Measurements from ENCODE around the gene PPFIA3.
A peak's percentile ranks its signal among the peaks of the same experiment; 100 is the strongest.

PPFIA3 gene

DNA sequence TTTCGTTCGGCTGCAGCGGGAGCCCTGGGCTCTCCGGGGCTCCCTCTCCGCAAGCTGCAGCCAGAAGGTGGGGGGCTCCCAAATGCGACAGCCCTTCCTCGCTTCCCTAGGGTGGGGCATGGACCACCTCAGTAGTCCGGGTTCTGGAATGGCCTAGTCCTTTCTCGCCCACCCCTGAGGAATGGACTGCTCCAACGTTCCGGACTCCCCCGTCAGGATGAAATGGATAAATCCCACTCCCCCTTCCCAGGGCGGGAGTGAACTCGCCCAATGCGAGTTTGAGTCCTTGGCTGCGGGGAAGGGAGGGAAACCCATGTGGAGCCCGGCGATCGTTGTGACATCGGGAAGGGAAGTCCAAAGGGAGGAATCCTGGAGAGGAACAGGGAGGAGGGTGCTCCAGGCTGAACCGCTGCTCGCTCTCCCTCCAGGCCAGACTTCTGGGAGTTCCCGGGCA lies 30.3 kb downstream of the PPFIA3 start:
- peak overlapping the region; percentile 79 for H3K27ac Mint-ChIP-seq
- peaks cover 5% of the 10 kb centered on the region for H3K9me3 Mint-ChIP-seq
- peak overlapping the region; percentile 77 for H3K4me3 Mint-ChIP-seq
- peaks cover 51% of the 10 kb centered on the region for H3K4me1 Mint-ChIP-seq
- H3K36me3 Mint-ChIP-seq = no peaks in the 10 kb centered on the region
- DNase-seq (ENCODE audit: low spot score in 2 of 2) (no peak), ATAC-seq (no peak)

DNA sequence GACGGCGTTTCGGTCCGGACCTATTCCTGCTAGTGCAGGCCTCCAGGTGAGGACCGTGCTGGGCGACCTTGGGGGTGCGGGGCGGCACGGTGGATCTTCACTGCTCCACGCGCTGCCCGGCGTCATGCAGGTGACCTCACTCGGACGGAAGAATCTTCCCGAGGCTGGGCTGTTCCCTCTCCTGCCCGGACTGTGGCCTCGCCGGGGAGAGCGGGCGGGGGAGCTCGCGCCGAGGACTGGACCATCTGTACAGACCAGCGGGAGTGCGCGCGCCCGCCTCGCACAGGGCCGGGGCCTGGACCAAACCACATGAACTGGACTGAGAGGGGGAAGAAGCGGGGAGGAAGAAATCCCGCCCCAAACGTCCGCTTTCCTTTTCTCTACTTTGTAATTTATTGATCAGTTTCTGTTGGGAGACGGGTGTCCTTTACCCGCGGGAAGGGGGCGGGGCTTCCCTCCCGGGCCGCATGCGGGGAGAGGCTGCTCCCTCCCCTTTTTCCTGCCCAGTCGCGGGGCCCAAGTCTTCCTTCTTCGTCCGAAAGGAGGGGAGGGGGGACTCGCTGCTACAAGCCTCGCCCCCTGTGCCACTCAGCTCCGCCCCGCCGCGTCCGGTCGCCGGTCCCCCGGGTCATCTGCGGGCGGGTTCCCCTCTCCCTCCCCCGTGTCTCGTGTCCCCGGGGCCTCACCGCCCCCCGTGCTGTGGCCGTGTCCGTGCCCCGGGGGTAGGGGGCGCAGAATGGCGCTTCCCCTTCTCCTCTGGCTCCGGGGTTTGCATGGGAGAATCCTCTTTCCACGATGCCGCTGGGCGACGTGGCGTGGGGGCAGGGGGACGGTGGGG lies 31.0 kb downstream of the PPFIA3 start:
- DNase-seq (ENCODE audit: low spot score in 2 of 2) (peak in 1 of 2 donors; percentile 73), ATAC-seq (peak; percentile 40)
- Mint-ChIP-seq H3K36me3 (no peaks in the 10 kb centered on the region), H3K4me3 (peak overlapping the region; percentile 77), H3K4me1 (peaks cover 50% of the 10 kb centered on the region), H3K9me3 (peaks cover 5% of the 10 kb centered on the region), H3K27ac (peak overlapping the region; percentile 79)

- Mint-ChIP-seq H3K9me3 (peaks cover 5% of the 10 kb centered on the region), H3K36me3 (no peaks in the 10 kb centered on the region), H3K27ac (no peak overlapping the region), H3K4me3 (peak overlapping the region; percentile 77), H3K4me1 (peaks cover 44% of the 10 kb centered on the region)
- DNase-seq (ENCODE audit: low spot score in 2 of 2) (no peak), ATAC-seq (no peak)
Observed at GRCh38 chr19:49150944-49151243, 31.6 kb downstream of the PPFIA3 start.

DNA sequence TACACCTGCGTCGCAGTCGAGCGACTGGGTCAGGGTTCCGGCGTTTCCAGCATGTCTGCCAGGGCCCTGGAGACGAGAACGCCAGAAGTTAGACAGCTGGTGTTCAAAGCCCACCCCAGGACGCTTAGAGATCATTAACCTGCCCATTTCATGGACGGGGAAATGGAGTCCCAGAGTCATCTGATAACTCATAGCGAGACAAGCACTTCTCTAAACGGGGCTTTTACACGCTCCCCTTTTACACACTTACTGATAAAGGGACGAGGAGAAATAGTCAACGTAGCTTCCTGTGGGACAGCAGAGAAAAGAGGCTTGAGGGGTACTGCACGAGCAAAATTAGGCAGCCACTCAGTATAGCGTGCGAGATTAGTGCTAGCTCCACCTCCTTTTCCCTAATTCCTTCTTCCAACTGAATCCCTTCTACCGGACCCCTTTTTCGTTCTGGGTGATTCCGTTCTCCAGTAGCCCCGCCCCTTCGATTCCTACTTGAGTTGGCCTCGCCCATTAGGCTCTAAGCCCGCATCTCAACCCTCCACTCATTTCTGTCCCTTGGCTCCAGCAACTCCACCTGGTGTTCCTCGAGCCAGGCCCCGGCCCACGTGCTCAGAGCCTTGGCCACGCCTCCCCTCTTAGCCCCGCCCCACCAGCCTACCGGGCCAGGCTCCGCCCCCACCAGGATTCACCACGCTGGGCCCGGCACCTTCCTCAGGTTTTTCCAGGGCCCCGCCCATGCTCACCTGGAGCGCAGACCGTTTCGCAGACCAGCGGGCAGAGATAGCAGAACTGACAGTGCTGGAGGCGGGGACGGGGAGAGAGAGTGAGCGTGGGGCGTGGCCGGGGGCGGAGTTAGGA lies 32.1 kb downstream of the PPFIA3 start:
- DNase-seq (ENCODE audit: low spot score in 2 of 2) (peak in 1 of 2 donors; percentile 60), ATAC-seq (peak; percentile 39)
- Mint-ChIP-seq H3K4me1 (peaks cover 38% of the 10 kb centered on the region), H3K9me3 (peaks cover 5% of the 10 kb centered on the region), H3K27ac (no peak overlapping the region), H3K36me3 (no peaks in the 10 kb centered on the region), H3K4me3 (peak overlapping the region; percentile 77)

DNA sequence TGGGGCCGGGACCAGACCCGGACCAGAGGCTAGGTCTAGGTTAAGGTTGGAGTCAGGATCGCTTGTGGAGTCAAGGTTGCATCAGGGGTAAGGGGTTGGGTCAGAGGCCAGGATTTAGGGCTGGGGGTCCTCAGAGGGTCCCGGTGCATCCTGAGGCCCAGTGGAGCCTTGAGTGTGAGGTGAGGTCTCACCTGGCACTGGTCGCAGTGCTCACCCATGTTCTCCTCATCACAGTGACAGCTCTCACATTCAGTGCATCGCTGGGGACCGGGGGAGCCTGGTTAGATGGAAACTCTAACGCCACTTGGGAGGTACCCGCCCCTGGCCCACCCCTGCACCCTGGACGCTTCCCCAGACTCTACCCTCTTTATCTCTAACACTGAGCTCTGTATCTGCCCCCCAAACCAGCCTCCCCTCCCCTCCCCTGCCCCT lies 32.8 kb downstream of the PPFIA3 start:
- peaks cover 5% of the 10 kb centered on the region for H3K9me3 Mint-ChIP-seq
- no peak overlapping the region for H3K27ac Mint-ChIP-seq
- H3K4me3 Mint-ChIP-seq = peak overlapping the region; percentile 77
- peaks cover 38% of the 10 kb centered on the region for H3K4me1 Mint-ChIP-seq
- H3K36me3 Mint-ChIP-seq = no peaks in the 10 kb centered on the region
- ATAC-seq (no peak), DNase-seq (ENCODE audit: low spot score in 2 of 2) (no peak)

GRCh38 chr19:49153167-49153809 lies 33.9 kb downstream of the PPFIA3 start:
- Mint-ChIP-seq H3K36me3 (no peaks in the 10 kb centered on the region), H3K9me3 (peaks cover 5% of the 10 kb centered on the region), H3K4me1 (peaks cover 40% of the 10 kb centered on the region), H3K27ac (no peak overlapping the region), H3K4me3 (no peak overlapping the region)
- DNase-seq (ENCODE audit: low spot score in 2 of 2) (no peak), ATAC-seq (no peak)

- H3K4me3 Mint-ChIP-seq = no peak overlapping the region
Observed at GRCh38 chr19:49154279-49154678, 34.9 kb downstream of the PPFIA3 start.

GRCh38 chr19:49155005-49155819 lies 35.9 kb downstream of the PPFIA3 start, which contains the start of gene HRC:
Gene HRC, minus strand, starts transcription at chr19:49155396. Its CDS starts 159 bp downstream, at chr19:49155237.
- Mint-ChIP-seq H3K4me3 (no peak within 1 kb of the TSS), H3K27ac (no peak within 1 kb of the TSS), H3K4me1 (peaks cover 26% of the 10 kb centered on the region), H3K9me3 (peaks cover 5% of the 10 kb centered on the region), H3K36me3 (no peaks in the 10 kb centered on the region)
- no peak for DNase-seq (ENCODE audit: low spot score in 2 of 2)
- no peak for ATAC-seq

More at GRCh38 chr19:49154279-49154678, 34.9 kb downstream of the PPFIA3 start:
- no peak for DNase-seq (ENCODE audit: low spot score in 2 of 2)
- H3K36me3 Mint-ChIP-seq = no peaks in the 10 kb centered on the region
- peaks cover 34% of the 10 kb centered on the region for H3K4me1 Mint-ChIP-seq
- no peak for ATAC-seq
- no peak overlapping the region for H3K27ac Mint-ChIP-seq
- peaks cover 5% of the 10 kb centered on the region for H3K9me3 Mint-ChIP-seq

GRCh38 chr19:49155820-49156346 lies 36.5 kb downstream of the PPFIA3 start:
- H3K4me3 Mint-ChIP-seq = no peak overlapping the region
- peaks cover 5% of the 10 kb centered on the region for H3K9me3 Mint-ChIP-seq
- H3K36me3 Mint-ChIP-seq = no peaks in the 10 kb centered on the region
- ATAC-seq = no peak
- H3K27ac Mint-ChIP-seq = no peak overlapping the region
- DNase-seq (ENCODE audit: low spot score in 2 of 2) = no peak
- H3K4me1 Mint-ChIP-seq = peaks cover 22% of the 10 kb centered on the region

DNA sequence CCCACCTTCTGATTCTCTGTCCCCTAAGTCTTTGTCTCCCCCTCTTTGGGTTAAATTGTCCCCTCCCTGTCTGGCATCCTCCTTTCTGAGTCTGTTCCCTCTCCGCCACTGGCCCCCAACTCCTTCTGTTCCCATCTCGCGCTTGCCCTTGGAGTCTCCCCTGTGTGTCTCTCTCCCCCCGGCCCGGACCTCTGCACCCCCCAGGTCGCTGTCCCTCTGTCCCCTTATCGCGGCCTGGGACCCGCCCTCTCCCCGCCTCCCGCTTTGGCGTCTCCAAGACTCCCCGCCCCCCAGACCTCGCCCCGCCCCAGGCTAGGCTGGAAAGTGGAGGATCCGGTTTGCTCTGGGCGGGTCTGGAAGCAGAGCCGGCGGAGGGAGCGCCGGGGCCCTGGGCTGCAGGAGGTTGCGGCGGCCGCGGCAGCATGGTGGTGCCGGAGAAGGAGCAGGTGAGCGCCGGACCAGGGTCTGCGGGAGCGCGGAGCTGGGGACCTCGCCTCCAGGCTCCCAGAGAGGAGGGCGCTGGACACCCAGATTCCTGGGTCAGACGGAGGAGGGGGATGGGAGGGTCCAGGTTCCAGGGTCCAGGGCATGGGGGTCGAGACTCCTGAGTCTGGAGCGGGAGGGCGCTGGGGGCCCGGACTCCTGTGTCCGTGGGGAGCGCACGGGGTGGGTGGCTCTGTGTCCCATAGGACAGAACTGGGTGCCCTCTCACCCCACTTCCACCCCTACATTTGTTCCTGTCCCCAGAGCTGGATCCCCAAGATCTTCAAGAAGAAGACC lies 38.3 kb downstream of the PPFIA3 start, which contains the start of gene TRPM4:
TSS of gene TRPM4 (plus strand) at position 348 of the 780 bp plus-strand sequence. CDS start at position 423, 75 bp downstream.
- Mint-ChIP-seq H3K9me3 (peaks cover 3% of the 10 kb centered on the region), H3K4me1 (peaks cover 16% of the 10 kb centered on the region), H3K4me3 (peak within 1 kb of the TSS; percentile 51), H3K36me3 (no peaks in the 10 kb centered on the region), H3K27ac (no peak within 1 kb of the TSS)
- ATAC-seq (peak; percentile 65), DNase-seq (ENCODE audit: low spot score in 2 of 2) (no peak)

DNA sequence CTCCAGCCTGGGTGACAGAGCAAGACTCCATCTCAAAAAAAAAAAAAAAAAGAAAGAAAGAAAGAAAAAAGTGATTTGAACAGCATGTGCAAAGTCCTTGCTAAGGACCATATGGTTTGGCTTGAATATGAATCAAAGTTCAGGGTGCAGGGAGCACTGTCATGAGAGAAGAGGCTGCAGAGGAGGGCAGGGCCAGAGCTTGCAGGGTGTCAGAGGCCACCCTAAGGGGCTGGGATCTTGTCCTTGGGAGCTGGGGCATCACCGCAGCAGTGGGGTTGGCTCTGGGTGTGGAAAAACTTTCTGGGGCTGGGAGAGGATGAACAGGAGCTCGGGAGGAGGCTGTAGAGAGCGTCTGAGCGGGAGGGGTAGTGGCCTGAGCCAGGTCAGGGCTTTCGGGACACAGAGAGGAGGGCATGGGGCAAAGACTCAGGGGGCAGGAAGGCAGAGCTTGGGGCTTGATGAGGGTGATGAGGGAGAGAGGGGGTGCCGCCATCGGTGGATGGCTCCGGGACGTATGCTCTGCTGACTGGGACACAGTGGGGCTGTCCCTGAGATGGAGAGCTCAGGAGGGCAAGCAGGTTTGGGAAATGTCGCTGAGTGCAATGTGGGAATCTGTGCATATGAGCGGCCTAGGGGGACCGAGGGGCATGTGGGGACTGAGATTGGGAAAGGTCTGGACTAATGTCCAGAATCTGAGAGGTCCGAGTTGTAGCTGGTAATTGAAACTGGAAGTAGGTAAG lies 41.3 kb downstream of the PPFIA3 start:
- ATAC-seq (no peak), DNase-seq (ENCODE audit: low spot score in 2 of 2) (no peak)
- no peak overlapping the region for H3K4me3 Mint-ChIP-seq
- no peaks in the 10 kb centered on the region for H3K9me3 Mint-ChIP-seq
- H3K36me3 Mint-ChIP-seq = no peaks in the 10 kb centered on the region
- no peak overlapping the region for H3K27ac Mint-ChIP-seq
- H3K4me1 Mint-ChIP-seq = peaks cover 7% of the 10 kb centered on the region

GRCh38 chr19:49161987-49162386 lies 42.6 kb downstream of the PPFIA3 start:
- no peak for DNase-seq (ENCODE audit: low spot score in 2 of 2)

GRCh38 chr19:49165111-49165750 lies 45.9 kb downstream of the PPFIA3 start:
- DNase-seq (ENCODE audit: low spot score in 2 of 2) (no peak), ATAC-seq (no peak)
- Mint-ChIP-seq H3K9me3 (no peaks in the 10 kb centered on the region), H3K4me3 (no peak overlapping the region), H3K27ac (no peak overlapping the region), H3K36me3 (no peaks in the 10 kb centered on the region), H3K4me1 (peaks cover 5% of the 10 kb centered on the region)

More at GRCh38 chr19:49161987-49162386, 42.6 kb downstream of the PPFIA3 start:
- H3K4me3 Mint-ChIP-seq = no peak overlapping the region
- H3K27ac Mint-ChIP-seq = no peak overlapping the region
- ATAC-seq = no peak
- H3K9me3 Mint-ChIP-seq = no peaks in the 10 kb centered on the region
- H3K36me3 Mint-ChIP-seq = no peaks in the 10 kb centered on the region
- peaks cover 12% of the 10 kb centered on the region for H3K4me1 Mint-ChIP-seq
